Tibial artery (tissue), 4 donors: ENCODE data around the gene ATP9B.

Experiments
- DNase-seq, 2 donors: peaks; one replicate each; pipeline ENCODE4 v3.0.0-alpha.2; 2019
- H3K27ac ChIP-seq, 2 donors: fragments of 200-600 bp; sonication (generic) in 1 of 2; 1 replicate in 1 of 2; 2 replicates in 1 of 2; pipeline ENCODE4 v1.5.1; 2018 to 2019; ENCODE audit warnings: mild to moderate bottlenecking in 1 of 2
- H3K27me3 ChIP-seq, 2 donors: fragments of 200-600 bp; sonication (generic) in 1 of 2; one replicate each; pipeline versions ENCODE4 v1.5.1 to v1.6.0; 2016 to 2019
- H3K36me3 ChIP-seq, 3 donors: fragments of 200-600 bp; sonication (generic) in 2 of 3; one replicate each; pipeline ENCODE4 v1.5.1; 2016 to 2019; ENCODE audit warnings: mild to moderate bottlenecking in 2 of 3
- H3K4me1 ChIP-seq, 4 donors: fragments of 200-600 bp; sonication (generic) in 2 of 4; 1 replicate in 3 of 4; 2 replicates in 1 of 4; pipeline ENCODE4 v1.5.1; 2016 to 2019
- H3K4me3 ChIP-seq, 2 donors: fragments of 200-600 bp; sonication (generic) in 1 of 2; 1 replicate in 1 of 2; 2 replicates in 1 of 2; pipeline ENCODE4 v1.5.1; 2018 to 2019; ENCODE audit warnings: mild to moderate bottlenecking in 2 of 2
- H3K9me3 ChIP-seq, 3 donors: fragments of 200-600 bp; sonication (generic) in 1 of 3; one replicate each; pipeline ENCODE4 v1.5.1; 2016 to 2019
- CTCF ChIP-seq, 2 experiments: fragments of 200-600 bp in 1 of 2; fragments of 450-650 bp in 1 of 2; IDR thresholded peaks; one replicate each; pipeline ENCODE4 v1.5.1; 2017 to 2019; ENCODE audit warnings: antibody characterized with exemption in 2 of 2, mild to moderate bottlenecking in 1 of 2, moderate library complexity in 1 of 2
- intact Hi-C: fragments of 100-400 bp; cut with DNase I; formaldehyde crosslinking; loops from one replicate; pipeline ENCODE4 v1.15.0; 2023; ENCODE audit warnings: low total_unique reads

The ATP9B gene

GRCh38 chr18:79191418-79191817 lies 122.2 kb downstream of the ATP9B start:
- Histone ChIP-seq H3K4me3 (no peak overlapping the region), H3K27me3 (no peaks in the 10 kb centered on the region), H3K4me1 (no peaks in the 10 kb centered on the region), H3K27ac (no peak overlapping the region), H3K9me3 (no peaks in the 10 kb centered on the region), H3K36me3 (peaks cover 16 to 29% (median 24%) of the 10 kb centered on the region in 3 donors)
- intact Hi-C loops: no loop called here
- DNase-seq: no peak
- no peak for TF ChIP-seq CTCF (IDR thresholded peaks at IDR 0.05)

GRCh38 chr18:79191956-79192355 lies 122.8 kb downstream of the ATP9B start:
- intact Hi-C loops: no loop called here
- Histone ChIP-seq H3K36me3 (peaks cover 18 to 30% (median 24%) of the 10 kb centered on the region in 3 donors), H3K4me1 (no peaks in the 10 kb centered on the region), H3K27ac (no peak overlapping the region), H3K9me3 (no peaks in the 10 kb centered on the region), H3K4me3 (no peak overlapping the region), H3K27me3 (no peaks in the 10 kb centered on the region)
- TF ChIP-seq CTCF (IDR thresholded peaks at IDR 0.05): no peak
- no peak for DNase-seq

- no peak overlapping the region for H3K27ac ChIP-seq
- no peak for DNase-seq
- intact Hi-C loops: no loop called here
Measured at GRCh38 chr18:79193826-79194225, 124.6 kb downstream of the ATP9B start.

GRCh38 chr18:79195716-79196683 lies 126.8 kb downstream of the ATP9B start:
- intact Hi-C loops: no loop called here
- Histone ChIP-seq H3K9me3 (no peaks in the 10 kb centered on the region), H3K27ac (no peak overlapping the region), H3K4me3 (no peak overlapping the region), H3K4me1 (no peaks in the 10 kb centered on the region), H3K27me3 (no peaks in the 10 kb centered on the region), H3K36me3 (peaks cover 11 to 26% (median 24%) of the 10 kb centered on the region in 3 donors)
- TF ChIP-seq CTCF (IDR thresholded peaks at IDR 0.05): no peak
- no peak for DNase-seq

More at GRCh38 chr18:79193826-79194225, 124.6 kb downstream of the ATP9B start:
- TF ChIP-seq CTCF (IDR thresholded peaks at IDR 0.05): no peak
- H3K4me1 ChIP-seq: no peaks in the 10 kb centered on the region
- H3K4me3 ChIP-seq: no peak overlapping the region
- H3K36me3 ChIP-seq: peaks cover 18 to 30% (median 24%) of the 10 kb centered on the region in 3 donors
- no peaks in the 10 kb centered on the region for H3K9me3 ChIP-seq
- no peaks in the 10 kb centered on the region for H3K27me3 ChIP-seq

GRCh38 chr18:79197531-79197930 lies 128.3 kb downstream of the ATP9B start:
- Histone ChIP-seq H3K9me3 (no peaks in the 10 kb centered on the region), H3K27me3 (no peaks in the 10 kb centered on the region), H3K27ac (no peak overlapping the region), H3K4me3 (no peak overlapping the region), H3K4me1 (no peaks in the 10 kb centered on the region), H3K36me3 (peaks cover 11 to 26% (median 24%) of the 10 kb centered on the region in 3 donors)
- no peak for TF ChIP-seq CTCF (IDR thresholded peaks at IDR 0.05)
- no peak for DNase-seq
- intact Hi-C loops: no loop called here
